GM23248 (cell line): ENCODE results near the gene WDR72. TPM values are rescaled to one million over a fixed set of nuclear protein-coding genes. Genes with fewer than 3 reads are reported as not detected.
"Not testable (repeated sequence)": the region's sequence is repeated elsewhere in the genome, so short reads cannot be mapped to it uniquely, and the experiment has no call there.

Experiments
- DNase-seq: peaks from one replicate; pipeline ENCODE4 v3.0.0-alpha.2; 2015
- H2AFZ ChIP-seq: fragments of 200-600 bp; sonication (generic); 2 replicates; pipeline ENCODE4 v1.6.1; 2016; ENCODE audit warnings: antibody characterized with exemption
- H3F3A ChIP-seq: fragments of 200-600 bp; sonication (generic); 2 replicates; pipeline ENCODE4 v1.6.1; 2016; ENCODE audit warnings: mild to moderate bottlenecking, antibody characterized with exemption, mixed run types; ENCODE audit not compliant: insufficient read depth
- H3K27ac ChIP-seq: fragments of 200-600 bp; sonication (generic); 2 replicates; pipeline ENCODE4 v1.5.1; 2016; ENCODE audit warnings: mild to moderate bottlenecking
- H3K27me3 ChIP-seq: fragments of 200-600 bp; sonication (generic); replicated peaks from 2 replicates; pipeline ENCODE4 v1.6.1; 2016; ENCODE audit warnings: mild to moderate bottlenecking; ENCODE audit not compliant: insufficient read depth
- H3K36me3 ChIP-seq: fragments of 200-600 bp; sonication (generic); 2 replicates; pipeline ENCODE4 v1.6.1; 2016; ENCODE audit warnings: low read depth, mild to moderate bottlenecking
- H3K4me1 ChIP-seq: fragments of 200-600 bp; sonication (generic); 2 replicates; pipeline ENCODE4 v1.6.1; 2016; ENCODE audit warnings: mild to moderate bottlenecking; ENCODE audit not compliant: insufficient read depth
- H3K4me2 ChIP-seq: fragments of 200-600 bp; sonication (generic); one replicate; pipeline ENCODE4 v1.6.1; 2016; ENCODE audit warnings: mild to moderate bottlenecking; ENCODE audit not compliant: unreplicated experiment
- H3K4me3 ChIP-seq: fragments of 200-600 bp; sonication (generic); 2 replicates; pipeline ENCODE4 v1.5.1; 2016; ENCODE audit warnings: mild to moderate bottlenecking
- H3K79me2 ChIP-seq: fragments of 200-600 bp; sonication (generic); 2 replicates; pipeline ENCODE4 v1.6.1; 2016; ENCODE audit warnings: mild to moderate bottlenecking; ENCODE audit not compliant: insufficient read depth
- H3K9ac ChIP-seq: fragments of 200-600 bp; sonication (generic); 2 replicates; pipeline ENCODE4 v1.6.1; 2016; ENCODE audit warnings: mild to moderate bottlenecking
- H3K9me2 ChIP-seq: fragments of 200-600 bp; sonication (generic); 2 replicates; pipeline ENCODE4 v1.6.1; 2016; ENCODE audit warnings: mixed run types, mild to moderate bottlenecking, moderate library complexity; ENCODE audit not compliant: insufficient read depth
- H3K9me3 ChIP-seq: fragments of 200-600 bp; sonication (generic); one replicate; pipeline ENCODE4 v1.6.1; 2017; ENCODE audit warnings: low read depth
- H4K20me1 ChIP-seq: fragments of 200-600 bp; sonication (generic); 2 replicates; pipeline ENCODE4 v1.6.0; 2016; ENCODE audit not compliant: insufficient read depth
- EZH2 ChIP-seq: fragments of 200-600 bp; sonication (generic); IDR thresholded peaks from 2 replicates; pipeline ENCODE4 v1.6.1; 2018; ENCODE audit warnings: antibody characterized with exemption, mild to moderate bottlenecking; ENCODE audit not compliant: insufficient read depth, poor library complexity, severe bottlenecking
- EZH2phosphoT487 ChIP-seq: fragments of 200-600 bp; sonication (generic); IDR thresholded peaks from 2 replicates; pipeline ENCODE4 v1.6.1; 2018; ENCODE audit warnings: antibody characterized with exemption, moderate library complexity, mild to moderate bottlenecking, low read depth; ENCODE audit not compliant: insufficient read depth
- WGBS, 2 experiments: methylation state at CpG; one replicate each; pipeline ENCODE4 v1.1.6; 2015 to 2017; ENCODE audit warnings: low lambda C conversion rate in 2 of 2, low coverage in 1 of 2; ENCODE audit errors: missing lambda C conversion rate in 2 of 2; 5-methylcytosine and 5-hydroxymethylcytosine counted together
- in situ Hi-C: fragments of 300-500 bp; cut with MboI; formaldehyde crosslinking; loops from 2 replicates; pipeline ENCODE4 v1.15.0; 2020
- polyA plus RNA-seq: library from polyadenylated mRNA; unstranded; fragments of >200 nt; fragmentation: Nextera tagmentation; extraction: Ambion mirVana; gene quantifications from 2 replicates; pipeline ENCODE4 v1.2.1, GENCODE V29; 2016
- total RNA-seq: library from RNA; depleted of rRNA; stranded (reverse); fragments of >200 nt; shearing (Covaris generic); gene quantifications from 2 replicates; pipeline ENCODE4 v1.2.3, GENCODE V29; 2014

WDR72 gene
- total and polyA plus RNA-seq, 2 experiments from 2014 or later: not detected

- whole genome bisulfite sequencing, 2 experiments: 13% methylated on average over 4 of the region's 4 CpGs
- Histone ChIP-seq H3K36me3 (no peaks in the 10 kb centered on the region), H3K4me1 (no peaks in the 10 kb centered on the region), H3K27me3 (no peaks in the 10 kb centered on the region), H3K9ac (no peak overlapping the region), H3K9me2 (no peaks in the 10 kb centered on the region), H3F3A (no peaks in the 10 kb centered on the region), H3K4me3 (no peak overlapping the region), H3K4me2 (no peak overlapping the region), H3K79me2 (no peaks in the 10 kb centered on the region), H3K9me3 (no peaks in the 10 kb centered on the region), H4K20me1 (no peaks in the 10 kb centered on the region), H2AFZ (no peak overlapping the region), H3K27ac (no peak overlapping the region)
- no peak for DNase-seq
- no peak for TF ChIP-seq EZH2phosphoT487
- TF ChIP-seq EZH2: no peak
- in situ Hi-C loops: no loop called here
Measured at GRCh38 chr15:53548236-53548635, 211.2 kb downstream of the WDR72 start.

- H3K4me2 ChIP-seq, H3K9me3 ChIP-seq, H4K20me1 ChIP-seq, H3K27ac ChIP-seq, in situ Hi-C loops, H3K9me2 ChIP-seq, H3K79me2 ChIP-seq, H3K36me3 ChIP-seq, H3K9ac ChIP-seq, H3F3A ChIP-seq, H3K27me3 ChIP-seq, H3K4me1 ChIP-seq, DNase-seq, H3K4me3 ChIP-seq, H2AFZ ChIP-seq: not testable (repeated sequence)
- WGBS, 2 experiments: 67 to 71% methylated on average over 30 to 34 of the region's 34 CpGs
Measured at GRCh38 chr15:53540626-53541300, 218.7 kb downstream of the WDR72 start.

- H3K9ac ChIP-seq: no peak overlapping the region
Measured at GRCh38 chr15:53539878-53540277, 219.6 kb downstream of the WDR72 start.

GRCh38 chr15:53536479-53537120 is 222.9 kb downstream of the WDR72 start:
- Histone ChIP-seq H3K4me1 (no peaks in the 10 kb centered on the region), H3K9me2 (no peaks in the 10 kb centered on the region), H3K4me3 (no peak overlapping the region), H3K36me3 (no peaks in the 10 kb centered on the region; the same call in 1 of the 2 replicates), H3F3A (no peaks in the 10 kb centered on the region), H3K9me3 (no peaks in the 10 kb centered on the region), H3K9ac (no peak overlapping the region), H3K27me3 (no peaks in the 10 kb centered on the region), H2AFZ (no peak overlapping the region), H3K79me2 (no peaks in the 10 kb centered on the region), H3K27ac (no peak overlapping the region), H4K20me1 (no peaks in the 10 kb centered on the region), H3K4me2 (no peak overlapping the region)
- 24 to 26% methylated on average over 6 of the region's 6 CpGs for WGBS, 2 experiments
- in situ Hi-C loops: no loop called here
- TF ChIP-seq EZH2phosphoT487: no peak
- no peak for TF ChIP-seq EZH2
- no peak for DNase-seq

More at GRCh38 chr15:53539878-53540277, 219.6 kb downstream of the WDR72 start:
- H3K4me2 ChIP-seq: no peak overlapping the region
- no peaks in the 10 kb centered on the region for H3F3A ChIP-seq
- no peaks in the 10 kb centered on the region for H3K9me3 ChIP-seq
- 19 to 20% methylated on average over 3 of the region's 3 CpGs for WGBS, 2 experiments
- no peak overlapping the region for H2AFZ ChIP-seq
- H3K79me2 ChIP-seq: no peaks in the 10 kb centered on the region
- TF ChIP-seq EZH2 (no peak), EZH2phosphoT487 (no peak)
- no peak overlapping the region for H3K27ac ChIP-seq
- DNase-seq: no peak
- in situ Hi-C loops: no loop called here
- no peaks in the 10 kb centered on the region for H3K9me2 ChIP-seq
- no peaks in the 10 kb centered on the region for H3K4me1 ChIP-seq
- no peaks in the 10 kb centered on the region for H3K27me3 ChIP-seq
- H3K36me3 ChIP-seq: no peaks in the 10 kb centered on the region; the same call in 1 of the 2 replicates
- no peak overlapping the region for H3K4me3 ChIP-seq
- no peaks in the 10 kb centered on the region for H4K20me1 ChIP-seq
